ENCODE data around the gene TMCC1.

GRCh38 chr3:129927072-129927471 lies 33.6 kb upstream of the TMCC1 start:
- TF ChIP-seq, protein P1, sequence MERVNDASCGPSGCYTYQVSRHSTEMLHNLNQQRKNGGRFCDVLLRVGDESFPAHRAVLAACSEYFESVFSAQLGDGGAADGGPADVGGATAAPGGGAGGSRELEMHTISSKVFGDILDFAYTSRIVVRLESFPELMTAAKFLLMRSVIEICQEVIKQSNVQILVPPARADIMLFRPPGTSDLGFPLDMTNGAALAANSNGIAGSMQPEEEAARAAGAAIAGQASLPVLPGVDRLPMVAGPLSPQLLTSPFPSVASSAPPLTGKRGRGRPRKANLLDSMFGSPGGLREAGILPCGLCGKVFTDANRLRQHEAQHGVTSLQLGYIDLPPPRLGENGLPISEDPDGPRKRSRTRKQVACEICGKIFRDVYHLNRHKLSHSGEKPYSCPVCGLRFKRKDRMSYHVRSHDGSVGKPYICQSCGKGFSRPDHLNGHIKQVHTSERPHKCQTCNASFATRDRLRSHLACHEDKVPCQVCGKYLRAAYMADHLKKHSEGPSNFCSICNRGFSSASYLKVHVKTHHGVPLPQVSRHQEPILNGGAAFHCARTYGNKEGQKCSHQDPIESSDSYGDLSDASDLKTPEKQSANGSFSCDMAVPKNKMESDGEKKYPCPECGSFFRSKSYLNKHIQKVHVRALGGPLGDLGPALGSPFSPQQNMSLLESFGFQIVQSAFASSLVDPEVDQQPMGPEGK (CRISPR knock-in tag; IDR thresholded peaks at IDR 0.05; ENCODE audit: borderline replicate concordance): no peak
- no peak for TF ChIP-seq CREB5 (CRISPR knock-in tag; IDR thresholded peaks at IDR 0.05; ENCODE audit: low read depth)
- TF ChIP-seq TOX (CRISPR knock-in tag; IDR thresholded peaks at IDR 0.05; ENCODE audit: borderline replicate concordance): no peak
- TF ChIP-seq CSDC2 (CRISPR knock-in tag; IDR thresholded peaks at IDR 0.05): no peak
- no peak for TF ChIP-seq ZFP3 (CRISPR knock-in tag; IDR thresholded peaks at IDR 0.05)
- no peak for TF ChIP-seq GLIS3 (CRISPR knock-in tag; IDR thresholded peaks at IDR 0.05)
- TF ChIP-seq RARB (CRISPR knock-in tag; IDR thresholded peaks at IDR 0.05): no peak
- TF ChIP-seq ZFP30 (CRISPR knock-in tag; IDR thresholded peaks at IDR 0.05): no peak
- TF ChIP-seq BACH2 (CRISPR knock-in tag; IDR thresholded peaks at IDR 0.05; ENCODE audit: borderline replicate concordance): no peak
- TF ChIP-seq SNAI2 (CRISPR knock-in tag; IDR thresholded peaks at IDR 0.05): no peak
